HL-60 (cell line): ENCODE results near the gene MOB1B.

Experiments
- CTCF ChIP-seq: IDR thresholded peaks from one replicate; pipeline ENCODE4 v1.5.1; 2011; ENCODE audit warnings: low read length, control low read depth, inconsistent platforms; ENCODE audit not compliant: insufficient read depth
- GABPA ChIP-seq: IDR thresholded peaks from 2 replicates; pipeline ENCODE4 v1.6.1; 2012; ENCODE audit warnings: low read depth
- POLR2AphosphoS5 ChIP-seq: IDR thresholded peaks from 2 replicates; pipeline ENCODE4 v1.6.1; 2012; ENCODE audit warnings: low read depth

- no peak for TF ChIP-seq CTCF
- TF ChIP-seq POLR2AphosphoS5, result no peak
- TF ChIP-seq GABPA, result no peak
Measured at GRCh38 chr4:70925899-70926635, 23.9 kb downstream of the MOB1B start.
